HepG2 (cell line): Measurements from ENCODE around the gene YIPF4. TPM values are rescaled to one million over a fixed set of nuclear protein-coding genes. Genes with fewer than 3 reads are reported as not detected.

ENCODE experiments used
- ARID2 ChIP-seq: sonication (generic); formaldehyde crosslinking; IDR thresholded peaks from 2 replicates; pipeline ENCODE4 v1.8.1; 2022; ENCODE audit warnings: mild to moderate bottlenecking, missing genetic modification reagents, borderline replicate concordance
- BORCS8-MEF2B ChIP-seq: sonication (generic); formaldehyde crosslinking; IDR thresholded peaks from 2 replicates; pipeline ENCODE4 v1.8.0; 2022; ENCODE audit warnings: mild to moderate bottlenecking, missing genetic modification reagents
- GPBP1L1 ChIP-seq: sonication (generic); formaldehyde crosslinking; IDR thresholded peaks from 2 replicates; pipeline ENCODE4 v1.5.0; 2020; ENCODE audit warnings: mild to moderate bottlenecking, missing genetic modification reagents
- GTF2F1 ChIP-seq: fragments of 150-350 bp; IDR thresholded peaks from 2 replicates; pipeline ENCODE4 v1.6.1; 2014; ENCODE audit warnings: low read length
- MAF1 ChIP-seq: sonication (generic); formaldehyde crosslinking; IDR thresholded peaks from 2 replicates; pipeline ENCODE4 v1.5.0; 2020; ENCODE audit warnings: missing genetic modification reagents, borderline replicate concordance
- MED13 ChIP-seq: sonication (generic); formaldehyde crosslinking; IDR thresholded peaks from 2 replicates; pipeline ENCODE4 v1.5.0; 2020; ENCODE audit warnings: missing genetic modification reagents
- MLX ChIP-seq: IDR thresholded peaks from 2 replicates; pipeline ENCODE4 v1.6.1; 2016
- NFE2L1 ChIP-seq: sonication (generic); formaldehyde crosslinking; IDR thresholded peaks from 2 replicates; pipeline ENCODE4 v1.4.0; 2020; ENCODE audit warnings: missing genetic modification reagents, mild to moderate bottlenecking, borderline replicate concordance
- NRL ChIP-seq: sonication (generic); formaldehyde crosslinking; IDR thresholded peaks from 2 replicates; pipeline ENCODE4 v1.5.0; 2020; ENCODE audit warnings: missing genetic modification reagents, mild to moderate bottlenecking, moderate library complexity, borderline replicate concordance
- PRDM15 ChIP-seq: sonication (generic); formaldehyde crosslinking; IDR thresholded peaks from 2 replicates; pipeline ENCODE4 v1.4.0; 2020; ENCODE audit warnings: missing genetic modification reagents
- SKIL ChIP-seq: sonication (generic); formaldehyde crosslinking; IDR thresholded peaks from 2 replicates; pipeline ENCODE4 v1.8.0; 2022; ENCODE audit warnings: missing genetic modification reagents, mild to moderate bottlenecking, moderate library complexity, borderline replicate concordance
- SMAD1 ChIP-seq: sonication (generic); formaldehyde crosslinking; IDR thresholded peaks from 2 replicates; pipeline ENCODE4 v1.4.0; 2020; ENCODE audit warnings: missing genetic modification reagents, low read depth, mild to moderate bottlenecking, borderline replicate concordance
- ZFP36 ChIP-seq: fragments of 150-350 bp; IDR thresholded peaks from 2 replicates; pipeline ENCODE4 v1.6.1; 2018; ENCODE audit warnings: borderline replicate concordance, low read length, low read depth; ENCODE audit not compliant: partially characterized antibody
- ZFY ChIP-seq: sonication (generic); formaldehyde crosslinking; IDR thresholded peaks from 2 replicates; pipeline ENCODE4 v1.4.0; 2020; ENCODE audit warnings: missing genetic modification reagents
- ZNF597 ChIP-seq: sonication (generic); formaldehyde crosslinking; IDR thresholded peaks from 2 replicates; pipeline ENCODE4 v1.5.0; 2020; ENCODE audit warnings: missing genetic modification reagents
- ZNF772 ChIP-seq: sonication (generic); formaldehyde crosslinking; IDR thresholded peaks from 2 replicates; pipeline ENCODE4 v1.5.0; 2020; ENCODE audit warnings: mild to moderate bottlenecking, missing genetic modification reagents
- ZUFSP ChIP-seq: sonication (generic); formaldehyde crosslinking; IDR thresholded peaks from 2 replicates; pipeline ENCODE4 v1.9.0; 2021; ENCODE audit warnings: missing genetic modification reagents, mild to moderate bottlenecking, borderline replicate concordance
- polyA plus RNA-seq, 8 experiments: library from polyadenylated mRNA; depleted of rRNA in 3 of 8; stranded (reverse) in 7 of 8; unstranded in 1 of 8; fragments of >200 nt; fragmentation: Illumina TruSeq in 4 of 8; extraction: Trizol in 4 of 8; gene quantifications; 2 replicates each; pipeline versions ENCODE4 v1.2.1 to v1.2.3, GENCODE V29; 2011 to 2016; ENCODE audit warnings: low read depth in 4 of 8, missing spikeins in 1 of 8, mixed read lengths in 1 of 8; ENCODE audit not compliant: insufficient read depth in 1 of 8
- total RNA-seq, 5 experiments: library from RNA; depleted of rRNA; stranded (reverse); fragments of >200 nt; fragmentation: Illumina TruSeq; extraction: Trizol; gene quantifications; 2 replicates each; pipeline ENCODE4 v1.2.3, GENCODE V29; 2016; ENCODE audit warnings: low read depth in 1 of 5

Gene YIPF4
- total and polyA plus RNA-seq, 2 of the 13 experiments (the other 11 are each of a cell fraction or from before 2014, with no cell fraction given): 19.0 to 43.9 TPM

GRCh38 chr2:32277674-32278477 is at the start of gene YIPF4 (continued):
- TF ChIP-seq MAF1: peak; percentile 35; the same call in 1 of the 2 replicates
- no peak for TF ChIP-seq MED13 (CRISPR knock-in tag)
- TF ChIP-seq ZUFSP (CRISPR knock-in tag): no peak
- peak; percentile 59; the same call in 1 of the 2 replicates for TF ChIP-seq ZNF597 (CRISPR knock-in tag)
- TF ChIP-seq ZFP36: no peak
- TF ChIP-seq PRDM15 (CRISPR knock-in tag): peak; percentile 72
- TF ChIP-seq NRL (CRISPR knock-in tag): peak; percentile 94
- peak; percentile 73; the same call in 1 of the 2 replicates for TF ChIP-seq ZNF772 (CRISPR knock-in tag)
- no peak for TF ChIP-seq GTF2F1
- peak; percentile 72; the same call in 1 of the 2 replicates for TF ChIP-seq NFE2L1 (CRISPR knock-in tag)
- peak; percentile 60; the same call in 1 of the 2 replicates for TF ChIP-seq SMAD1 (CRISPR knock-in tag)
- no peak for TF ChIP-seq GPBP1L1 (CRISPR knock-in tag)
- peak; percentile 100 for TF ChIP-seq ZFY
- peak; percentile 92; the same call in 1 of the 2 replicates for TF ChIP-seq ARID2 (CRISPR knock-in tag)
- no peak; the same call in none of the 2 replicates for TF ChIP-seq BORCS8-MEF2B (CRISPR knock-in tag)
- no peak for TF ChIP-seq SKIL
- TF ChIP-seq MLX (CRISPR knock-in tag): 0 out of 2 replicates have a peak, but pooled peaks have one; percentile 7
